ENCODE results near the gene EPGN. TPM values are rescaled to one million over a fixed set of nuclear protein-coding genes. Genes with fewer than 3 reads are reported as not detected.

The EPGN gene
- total RNA-seq, 2 experiments from 2014 or later = not detected

GRCh38 chr4:74291471-74291870, 16.8 kb upstream of the EPGN start:
- H3K4me3 Mint-ChIP-seq = no peak overlapping the region

GRCh38 chr4:74292111-74292870, 16.0 kb upstream of the EPGN start:
- DNase-seq = no peak
- Mint-ChIP-seq H3K36me3 (peaks cover 4% of the 10 kb centered on the region), H3K4me1 (no peaks in the 10 kb centered on the region), H3K27ac (no peak overlapping the region), H3K9me3 (peaks cover 1% of the 10 kb centered on the region), H3K4me3 (no peak overlapping the region), H3K27me3 (no peaks in the 10 kb centered on the region)
- no peak for ATAC-seq (ENCODE audit: low read depth)
- POLR2A ChIA-PET = no interaction called here

More at GRCh38 chr4:74291471-74291870, 16.8 kb upstream of the EPGN start:
- H3K27me3 Mint-ChIP-seq = no peaks in the 10 kb centered on the region
- ATAC-seq (ENCODE audit: low read depth) (no peak), DNase-seq (no peak)
- H3K4me1 Mint-ChIP-seq = no peaks in the 10 kb centered on the region
- H3K9me3 Mint-ChIP-seq = peaks cover 1% of the 10 kb centered on the region
- H3K36me3 Mint-ChIP-seq = peaks cover 4% of the 10 kb centered on the region
- H3K27ac Mint-ChIP-seq = no peak overlapping the region
- POLR2A ChIA-PET = no interaction called here

GRCh38 chr4:74293558-74293957, 14.7 kb upstream of the EPGN start:
- no peak overlapping the region for H3K4me3 Mint-ChIP-seq
- H3K9me3 Mint-ChIP-seq = peaks cover 1% of the 10 kb centered on the region
- peaks cover 4% of the 10 kb centered on the region for H3K36me3 Mint-ChIP-seq
- H3K27me3 Mint-ChIP-seq = no peaks in the 10 kb centered on the region
- POLR2A ChIA-PET = no interaction called here
- no peaks in the 10 kb centered on the region for H3K4me1 Mint-ChIP-seq
- ATAC-seq (ENCODE audit: low read depth) (no peak), DNase-seq (no peak)
- H3K27ac Mint-ChIP-seq = no peak overlapping the region

GRCh38 chr4:74294681-74295080, 13.6 kb upstream of the EPGN start:
- DNase-seq (no peak), ATAC-seq (ENCODE audit: low read depth) (no peak)
- Mint-ChIP-seq H3K4me1 (no peaks in the 10 kb centered on the region), H3K4me3 (no peak overlapping the region), H3K27ac (no peak overlapping the region), H3K36me3 (peaks cover 4% of the 10 kb centered on the region), H3K27me3 (no peaks in the 10 kb centered on the region), H3K9me3 (peaks cover 1% of the 10 kb centered on the region)
- POLR2A ChIA-PET = no interaction called here

GRCh38 chr4:74297539-74297938, 10.7 kb upstream of the EPGN start:
- no peak for DNase-seq
- Mint-ChIP-seq H3K27me3 (no peaks in the 10 kb centered on the region), H3K36me3 (no peaks in the 10 kb centered on the region), H3K4me1 (no peaks in the 10 kb centered on the region), H3K4me3 (no peak overlapping the region), H3K27ac (no peak overlapping the region), H3K9me3 (peaks cover 1% of the 10 kb centered on the region)
- POLR2A ChIA-PET = no interaction called here
- ATAC-seq (ENCODE audit: low read depth) = no peak

DNA sequence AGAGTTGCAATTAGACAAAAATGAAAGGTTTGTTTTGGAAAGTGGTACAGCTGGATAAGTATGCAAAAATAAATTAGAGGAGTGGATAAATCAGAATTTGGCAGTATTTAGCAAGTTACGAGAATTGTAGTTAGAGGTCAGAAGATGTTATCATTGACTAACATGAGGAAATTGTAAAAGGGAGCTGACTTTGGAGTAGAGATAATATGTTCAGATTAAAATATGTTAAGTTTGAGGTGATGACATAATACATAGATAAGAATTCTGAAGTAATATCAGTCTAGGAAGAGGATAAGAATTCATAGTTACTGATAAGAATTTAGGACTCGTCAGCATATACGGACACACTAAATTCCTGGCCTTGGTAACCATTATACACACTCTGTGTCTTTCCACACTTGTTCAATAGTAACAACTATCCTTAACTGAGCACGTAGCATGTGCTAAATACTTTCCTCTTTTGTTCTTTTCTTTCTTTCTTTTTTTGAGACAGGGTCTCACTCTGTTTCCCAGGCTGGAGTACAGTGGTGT, 4.1 kb upstream of the EPGN start:
- H3K4me1 Mint-ChIP-seq = peaks cover 6% of the 10 kb centered on the region
- H3K27ac Mint-ChIP-seq = no peak overlapping the region
- POLR2A ChIA-PET = no interaction called here
- H3K36me3 Mint-ChIP-seq = no peaks in the 10 kb centered on the region
- no peak for DNase-seq
- H3K9me3 Mint-ChIP-seq = no peaks in the 10 kb centered on the region
- no peaks in the 10 kb centered on the region for H3K27me3 Mint-ChIP-seq
- no peak for ATAC-seq (ENCODE audit: low read depth)
- H3K4me3 Mint-ChIP-seq = no peak overlapping the region

GRCh38 chr4:74305000-74305399, 3.3 kb upstream of the EPGN start:
- no peak for ATAC-seq (ENCODE audit: low read depth)
- H3K9me3 Mint-ChIP-seq = no peaks in the 10 kb centered on the region
- POLR2A ChIA-PET = no interaction called here
- no peak overlapping the region for H3K4me3 Mint-ChIP-seq
- no peaks in the 10 kb centered on the region for H3K36me3 Mint-ChIP-seq
- no peak for DNase-seq
- H3K27me3 Mint-ChIP-seq = no peaks in the 10 kb centered on the region
- no peak overlapping the region for H3K27ac Mint-ChIP-seq
- peaks cover 6% of the 10 kb centered on the region for H3K4me1 Mint-ChIP-seq

DNA sequence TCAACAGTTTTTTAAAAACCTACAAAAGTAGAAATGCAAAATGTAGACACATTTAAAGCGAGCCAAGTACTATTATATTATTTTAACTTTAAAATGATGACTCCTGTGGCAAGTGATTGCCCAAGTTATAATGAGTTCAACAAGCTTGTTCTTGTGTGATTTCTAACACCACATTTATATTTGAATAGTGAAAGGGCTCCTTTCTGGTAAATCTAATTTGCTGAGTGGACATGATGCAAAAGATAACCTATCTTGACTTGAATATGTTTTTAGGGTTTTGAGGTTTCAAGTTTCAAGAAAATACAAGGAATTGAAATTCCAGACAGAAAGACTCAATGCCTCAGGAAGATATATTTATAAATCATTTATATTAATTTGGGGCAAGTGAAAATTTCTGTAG, 1.1 kb upstream of the EPGN start:
- H3K27ac Mint-ChIP-seq = no peak overlapping the region
- POLR2A ChIA-PET = no interaction called here
- H3K27me3 Mint-ChIP-seq = no peaks in the 10 kb centered on the region
- H3K36me3 Mint-ChIP-seq = no peaks in the 10 kb centered on the region
- no peak for ATAC-seq (ENCODE audit: low read depth)
- H3K9me3 Mint-ChIP-seq = no peaks in the 10 kb centered on the region
- no peak overlapping the region for H3K4me3 Mint-ChIP-seq
- DNase-seq = no peak
- H3K4me1 Mint-ChIP-seq = peaks cover 6% of the 10 kb centered on the region

DNA sequence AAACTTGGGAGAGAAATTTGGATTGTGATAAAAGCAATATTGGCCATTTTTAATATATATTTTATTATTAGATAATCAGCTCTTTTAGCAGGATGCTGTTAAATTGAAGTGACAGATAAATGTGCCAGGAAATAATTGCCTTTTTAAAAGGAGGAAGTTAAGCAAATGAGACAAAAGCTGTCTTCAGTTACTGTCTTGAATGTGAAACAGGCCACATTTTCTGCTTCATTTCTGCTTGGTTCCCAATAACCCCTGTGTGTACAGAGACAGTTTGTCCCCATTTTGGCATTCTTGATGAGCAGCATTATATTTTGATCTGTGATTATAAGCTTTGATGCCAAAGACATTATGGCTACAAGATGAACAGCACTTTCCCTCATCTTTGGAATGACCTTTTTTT, 953 bp downstream of the EPGN start:
- Mint-ChIP-seq H3K9me3 (no peaks in the 10 kb centered on the region), H3K4me3 (no peak overlapping the region), H3K27ac (no peak overlapping the region), H3K36me3 (no peaks in the 10 kb centered on the region), H3K27me3 (no peaks in the 10 kb centered on the region), H3K4me1 (peaks cover 6% of the 10 kb centered on the region)
- no peak for ATAC-seq (ENCODE audit: low read depth)
- POLR2A ChIA-PET = no interaction called here
- no peak for DNase-seq

GRCh38 chr4:74311696-74312313, 3.5 kb downstream of the EPGN start:
- no peaks in the 10 kb centered on the region for H3K9me3 Mint-ChIP-seq
- H3K4me1 Mint-ChIP-seq = peaks cover 6% of the 10 kb centered on the region
- POLR2A ChIA-PET = no interaction called here
- no peak overlapping the region for H3K4me3 Mint-ChIP-seq
- H3K27ac Mint-ChIP-seq = no peak overlapping the region
- H3K27me3 Mint-ChIP-seq = no peaks in the 10 kb centered on the region
- DNase-seq (no peak), ATAC-seq (ENCODE audit: low read depth) (no peak)
- H3K36me3 Mint-ChIP-seq = no peaks in the 10 kb centered on the region

GRCh38 chr4:74314329-74314728, 6.1 kb downstream of the EPGN start:
- Mint-ChIP-seq H3K4me1 (no peaks in the 10 kb centered on the region), H3K36me3 (no peaks in the 10 kb centered on the region), H3K27me3 (peaks cover 3% of the 10 kb centered on the region), H3K27ac (no peak overlapping the region), H3K4me3 (no peak overlapping the region), H3K9me3 (no peaks in the 10 kb centered on the region)
- POLR2A ChIA-PET = no interaction called here
- ATAC-seq (ENCODE audit: low read depth) (no peak), DNase-seq (no peak)

GRCh38 chr4:74314944-74315343, 6.7 kb downstream of the EPGN start:
- no peak for ATAC-seq (ENCODE audit: low read depth)
- H3K4me1 Mint-ChIP-seq = no peaks in the 10 kb centered on the region
- no peak for DNase-seq
- no peak overlapping the region for H3K27ac Mint-ChIP-seq
- peaks cover 3% of the 10 kb centered on the region for H3K27me3 Mint-ChIP-seq
- H3K9me3 Mint-ChIP-seq = no peaks in the 10 kb centered on the region
- POLR2A ChIA-PET = no interaction called here
- no peaks in the 10 kb centered on the region for H3K36me3 Mint-ChIP-seq
- no peak overlapping the region for H3K4me3 Mint-ChIP-seq

DNA sequence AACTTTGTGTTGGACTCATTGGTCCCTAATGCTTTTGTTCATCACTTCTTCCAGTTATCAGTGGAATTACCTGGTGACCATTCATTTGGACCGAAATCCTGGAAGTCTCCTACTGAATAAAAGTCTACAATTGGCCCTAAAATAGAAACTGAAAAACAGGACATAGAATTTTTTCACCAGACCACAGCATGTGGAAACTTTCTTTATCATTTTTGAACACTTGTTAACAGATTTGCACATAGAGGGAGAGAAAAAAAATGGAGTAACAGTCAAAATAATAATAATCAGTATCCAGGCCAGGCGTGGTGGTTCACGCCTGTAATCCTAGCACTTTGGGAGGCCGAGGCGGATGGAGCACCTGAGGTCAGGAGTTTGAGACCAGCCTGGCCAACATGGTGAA, 7.1 kb downstream of the EPGN start:
- peaks cover 4% of the 10 kb centered on the region for H3K27me3 Mint-ChIP-seq
- POLR2A ChIA-PET = no interaction called here
- peaks cover under 1% of the 10 kb centered on the region for H3K4me1 Mint-ChIP-seq
- H3K27ac Mint-ChIP-seq = no peak overlapping the region
- no peaks in the 10 kb centered on the region for H3K9me3 Mint-ChIP-seq
- ATAC-seq (ENCODE audit: low read depth) = no peak
- H3K4me3 Mint-ChIP-seq = no peak overlapping the region
- DNase-seq = no peak
- H3K36me3 Mint-ChIP-seq = no peaks in the 10 kb centered on the region

DNA sequence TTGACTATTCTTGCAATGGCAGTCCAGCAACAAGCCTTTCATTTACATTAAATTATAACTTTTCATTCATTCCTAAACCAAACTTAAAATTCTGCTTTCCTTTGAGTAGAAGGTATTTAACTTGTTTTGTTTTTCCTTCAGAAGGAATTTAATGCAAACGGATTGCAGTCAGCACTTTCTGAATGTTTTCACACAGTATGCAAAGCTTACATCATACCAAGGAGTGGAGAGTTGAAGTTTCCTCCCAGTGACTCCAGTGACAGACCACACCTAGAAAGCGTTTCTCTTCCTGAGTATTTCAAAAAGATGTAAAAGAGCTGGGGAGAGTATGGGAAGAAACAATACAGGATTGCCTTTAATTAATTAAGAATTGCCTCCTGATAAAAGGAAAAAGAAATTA, 8.1 kb downstream of the EPGN start:
- POLR2A ChIA-PET = no interaction called here
- H3K27me3 Mint-ChIP-seq = peaks cover 13% of the 10 kb centered on the region
- H3K27ac Mint-ChIP-seq = no peak overlapping the region
- no peak for DNase-seq
- no peaks in the 10 kb centered on the region for H3K9me3 Mint-ChIP-seq
- no peaks in the 10 kb centered on the region for H3K36me3 Mint-ChIP-seq
- H3K4me1 Mint-ChIP-seq = peaks cover 5% of the 10 kb centered on the region
- H3K4me3 Mint-ChIP-seq = no peak overlapping the region
- no peak for ATAC-seq (ENCODE audit: low read depth)
